GM12865 (cell line): Measurements from ENCODE around the gene EDA2R.

Source experiments
- DNase-seq: peaks from one replicate; pipeline ENCODE4 v3.0.0; 2010; ENCODE audit warnings: low read depth
- H3K4me3 ChIP-seq: 2 replicates; pipeline ENCODE4 v1.5.1; 2011; ENCODE audit warnings: mild to moderate bottlenecking, low read depth, low read length, control low read depth
- CTCF ChIP-seq: IDR thresholded peaks from 2 replicates; pipeline ENCODE4 v1.5.1; 2011; ENCODE audit warnings: low read length, control low read depth, low read depth, inconsistent platforms; ENCODE audit not compliant: insufficient read depth; ENCODE audit errors: missing control alignments

The EDA2R gene

GRCh38 chrX:66675541-66675940 lies 36.7 kb upstream of the EDA2R start:
- DNase-seq, result no peak
- H3K4me3 ChIP-seq, result no peak overlapping the region
- no peak for TF ChIP-seq CTCF

DNA sequence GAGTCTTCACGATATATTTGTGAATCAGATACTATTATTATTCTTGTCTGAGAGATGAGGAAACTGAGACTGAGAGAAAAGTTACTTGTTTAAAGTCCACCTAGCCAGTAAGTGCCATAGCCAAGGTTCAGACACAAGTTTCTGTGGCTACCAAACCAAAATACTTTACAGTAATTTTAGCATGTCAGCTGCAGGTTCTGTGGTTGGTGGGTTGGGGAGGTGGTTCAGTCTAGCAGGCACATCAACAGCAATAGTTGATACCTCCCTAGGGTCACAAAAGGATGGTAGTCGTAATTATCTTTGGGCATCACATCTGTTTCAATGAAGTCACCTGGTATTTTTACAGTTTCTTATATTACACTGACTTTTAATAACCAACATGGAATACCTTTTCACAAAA lies 35.6 kb upstream of the EDA2R start:
- DNase-seq, result peak; percentile 5
- no peak overlapping the region for H3K4me3 ChIP-seq
- no peak for TF ChIP-seq CTCF

- DNase-seq, result no peak
- H3K4me3 ChIP-seq, result no peak overlapping the region
- TF ChIP-seq CTCF, result no peak
Observed at GRCh38 chrX:66672106-66672505, 33.2 kb upstream of the EDA2R start.

DNA sequence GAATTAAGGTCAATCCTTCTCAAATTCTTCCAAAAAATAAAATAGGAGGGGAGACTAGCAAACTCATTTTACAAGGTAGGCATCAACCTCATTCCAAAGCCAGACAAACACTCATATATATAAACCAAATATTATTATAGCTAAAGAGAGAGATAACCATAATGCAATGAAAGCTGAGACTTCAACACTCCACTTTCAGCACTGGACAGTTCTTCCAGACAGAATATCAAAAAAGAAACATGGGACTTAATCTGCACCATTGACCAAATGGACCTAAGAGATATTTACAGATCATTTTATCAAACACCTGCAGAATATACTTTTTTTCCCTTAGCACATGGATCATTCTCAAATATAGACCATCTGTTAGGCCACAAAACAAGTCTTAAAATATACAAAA lies 15.5 kb upstream of the EDA2R start:
- TF ChIP-seq CTCF, result no peak
- no peak for DNase-seq
- H3K4me3 ChIP-seq, result no peak overlapping the region

DNA sequence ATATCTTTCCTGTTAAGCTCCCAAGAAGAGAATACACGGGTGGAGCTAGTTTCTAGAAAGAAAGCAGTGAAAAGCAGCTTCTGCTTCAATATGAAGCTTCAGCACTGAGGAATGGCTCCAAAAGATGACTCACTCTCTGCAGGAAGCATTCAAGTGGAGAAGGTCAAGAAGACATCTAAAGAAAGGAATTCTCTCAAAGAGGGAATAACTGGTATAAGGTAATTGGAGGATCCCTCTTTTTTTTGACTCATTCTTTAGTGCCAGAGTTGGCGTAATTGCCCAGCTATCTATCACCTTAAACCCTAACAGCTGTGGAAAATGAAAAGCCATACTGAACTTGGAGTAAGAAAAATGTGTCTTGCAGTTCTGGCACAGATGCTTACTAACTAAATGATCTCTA lies 3.5 kb downstream of the EDA2R start:
- no peak for DNase-seq
- no peak overlapping the region; the same call in none of the 2 replicates for H3K4me3 ChIP-seq
- TF ChIP-seq CTCF, result no peak

- H3K4me3 ChIP-seq, result no peak overlapping the region
- no peak for TF ChIP-seq CTCF
- no peak for DNase-seq
Observed at GRCh38 chrX:66634272-66634671, 4.6 kb downstream of the EDA2R start.

DNA sequence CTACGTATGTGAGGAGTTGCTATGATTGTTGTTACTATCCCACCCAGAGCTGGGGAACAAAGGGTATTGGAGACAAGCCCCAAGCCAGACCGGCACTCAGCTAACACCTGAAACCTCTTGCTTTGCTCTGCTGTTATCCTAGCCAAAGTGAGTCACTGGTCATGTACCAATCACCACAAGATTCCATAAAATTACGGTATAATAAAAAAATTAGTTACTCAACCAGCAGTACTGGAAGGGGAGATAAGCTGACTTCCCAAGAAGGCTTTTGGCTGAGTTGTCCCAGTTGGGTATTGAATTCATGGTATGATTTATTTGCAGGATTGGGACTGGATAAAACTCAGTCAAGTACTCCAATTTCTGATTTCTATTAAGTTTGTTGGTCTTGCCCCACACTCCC lies 5.3 kb downstream of the EDA2R start:
- no peak for DNase-seq
- TF ChIP-seq CTCF, result no peak
- no peak overlapping the region for H3K4me3 ChIP-seq
